Hematopoietic multipotent progenitor cell treated with erythropoietin and hydrocortisone succinate and interleukin-3 and kit ligand, for 17 days (in vitro differentiated cells): Measurements from ENCODE around the gene ZNF827.

ENCODE experiments used
- DNase-seq: peaks from one replicate; pipeline ENCODE4 v3.0.0-alpha.2; 2015; ENCODE audit warnings: low spot score

ZNF827 gene

DNA sequence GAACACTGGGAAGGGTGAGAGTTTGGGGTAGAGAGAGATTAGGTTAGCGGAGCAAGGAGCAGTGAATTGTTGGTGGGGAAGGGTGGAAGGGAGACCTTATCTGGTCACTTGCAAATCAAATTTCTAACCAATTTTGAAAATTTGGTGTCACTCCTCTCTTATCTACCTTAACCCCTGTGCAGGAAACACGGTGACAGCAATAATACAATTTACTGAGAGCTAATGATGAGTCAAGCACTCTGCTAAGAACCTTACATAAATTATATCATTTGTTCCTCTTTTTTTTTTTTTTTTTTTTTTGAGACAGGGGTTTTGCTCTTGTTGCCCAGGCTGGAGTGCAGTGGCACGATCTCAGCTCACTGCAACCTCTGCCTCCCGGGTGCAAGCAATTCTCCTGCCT, 142.3 kb downstream of the ZNF827 start:
- no peak for DNase-seq

- no peak for DNase-seq
Measured at GRCh38 chr4:145795521-145795920, 143.1 kb downstream of the ZNF827 start.

DNA sequence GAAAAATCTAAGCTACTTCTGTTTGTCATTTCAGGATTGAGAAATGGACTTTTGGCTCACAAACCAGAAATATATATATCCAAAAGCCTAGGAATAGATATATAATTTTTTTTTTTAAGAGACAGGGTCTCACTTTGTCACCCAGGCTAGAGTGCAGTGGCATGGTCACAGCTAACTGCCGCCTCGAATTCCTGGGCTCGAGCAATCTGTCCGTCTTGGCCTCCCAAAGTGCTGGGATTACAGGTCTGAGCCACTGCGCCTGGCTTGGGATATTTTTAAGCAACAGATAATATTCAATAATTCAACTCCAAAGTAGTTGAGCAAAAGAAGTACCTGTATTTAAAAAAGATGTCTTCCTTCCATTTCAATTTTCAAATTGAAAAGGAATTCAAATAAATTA, 146.2 kb downstream of the ZNF827 start:
- DNase-seq = no peak

DNA sequence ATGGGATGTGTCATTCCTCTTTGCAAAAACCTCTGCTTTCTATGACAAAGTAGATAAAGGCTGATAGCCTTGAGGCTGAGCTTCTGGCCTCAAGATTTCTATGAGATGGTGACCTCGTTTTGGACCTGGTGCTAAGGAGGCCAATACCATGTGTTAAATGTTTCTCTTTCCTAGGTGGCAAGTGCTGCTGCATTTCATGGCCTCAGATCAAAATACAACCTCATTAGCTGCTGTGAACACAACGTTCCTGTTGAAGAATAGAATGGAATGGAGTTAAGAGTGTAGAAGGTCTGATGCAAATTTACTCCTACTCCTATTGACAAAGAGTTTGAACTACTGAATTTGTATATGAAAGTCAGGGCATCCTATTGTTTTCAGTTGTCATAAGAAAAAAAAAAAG, 146.6 kb downstream of the ZNF827 start:
- no peak for DNase-seq

- no peak for DNase-seq
Measured at GRCh38 chr4:145788755-145789154, 149.9 kb downstream of the ZNF827 start.

- DNase-seq = no peak
Measured at GRCh38 chr4:145786830-145787229, 151.8 kb downstream of the ZNF827 start.

DNA sequence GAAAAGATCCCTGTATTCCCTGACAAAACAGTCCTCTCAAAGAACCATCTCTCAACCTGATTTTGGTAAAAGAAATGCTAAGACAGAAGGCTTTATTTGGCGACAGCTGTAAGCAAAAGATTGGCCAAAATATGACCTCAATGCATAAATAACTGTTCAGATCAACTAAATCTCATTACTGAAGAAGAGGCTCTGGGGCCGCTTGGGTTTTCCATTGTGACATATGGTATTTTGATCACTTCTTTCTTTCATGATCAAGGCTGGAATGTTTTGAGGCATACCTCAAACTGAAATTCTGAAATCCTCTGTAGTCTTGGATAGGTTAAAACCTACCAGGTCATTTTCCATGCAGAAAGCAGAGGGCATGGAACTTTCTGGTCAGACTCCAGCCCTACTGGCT, 152.4 kb downstream of the ZNF827 start:
- DNase-seq = no peak

DNA sequence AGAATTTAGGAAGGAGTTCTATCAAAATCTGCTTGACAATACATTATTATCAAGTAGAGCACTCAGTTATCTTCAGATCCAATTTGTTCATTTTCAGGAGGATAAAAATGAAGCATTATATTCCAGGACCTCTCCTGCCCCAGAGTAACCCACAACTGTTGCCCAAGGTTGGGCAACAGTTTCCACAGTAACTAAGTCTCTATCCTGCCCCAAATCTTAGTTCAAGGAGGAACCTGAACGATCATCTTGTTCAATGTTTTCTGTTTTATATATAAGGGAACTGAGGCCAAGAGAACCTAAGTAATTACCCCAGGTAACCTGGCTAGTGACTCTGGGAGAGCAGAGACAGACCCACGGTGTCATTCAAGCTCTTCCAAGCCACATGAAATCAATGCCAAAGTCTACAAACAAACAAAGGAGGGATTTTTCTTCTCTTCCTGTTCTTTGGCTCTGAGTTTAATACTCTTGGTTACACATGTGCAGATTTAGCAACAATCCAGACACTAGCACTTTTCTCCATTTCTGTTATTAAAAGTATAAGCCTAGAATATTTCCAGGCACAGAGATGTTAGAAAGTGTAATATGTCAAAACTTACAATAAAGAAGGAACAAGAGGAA, 153.1 kb downstream of the ZNF827 start:
- DNase-seq = no peak

- DNase-seq = no peak
Measured at GRCh38 chr4:145784036-145784435, 154.6 kb downstream of the ZNF827 start.

- no peak for DNase-seq
Measured at GRCh38 chr4:145782756-145783155, 155.9 kb downstream of the ZNF827 start.

DNA sequence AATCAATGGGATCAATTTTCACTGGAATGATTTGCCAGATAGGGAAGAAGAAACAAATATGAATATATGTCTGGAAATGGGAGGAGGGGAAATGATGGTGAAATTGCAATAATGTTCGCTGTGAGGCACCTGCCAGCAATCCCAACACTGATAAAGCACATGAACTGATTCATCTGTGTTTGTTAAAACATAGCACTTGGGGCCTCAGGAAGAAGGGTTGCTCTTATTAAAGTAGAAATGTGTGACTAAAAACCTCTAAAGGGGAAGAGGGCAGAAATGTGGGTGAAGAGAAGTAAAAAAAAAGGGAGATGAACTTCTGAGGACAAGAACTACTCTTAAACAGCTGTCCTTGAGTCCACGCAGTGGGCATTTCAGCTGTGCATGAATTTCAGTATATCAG, 157.3 kb downstream of the ZNF827 start:
- DNase-seq = no peak

GRCh38 chr4:145779319-145779801, 159.3 kb downstream of the ZNF827 start:
- no peak for DNase-seq

- DNase-seq = no peak
Measured at GRCh38 chr4:145776208-145776607, 162.4 kb downstream of the ZNF827 start.

GRCh38 chr4:145775406-145775805, 163.2 kb downstream of the ZNF827 start:
- DNase-seq = no peak

GRCh38 chr4:145774473-145774872, 164.2 kb downstream of the ZNF827 start:
- DNase-seq = no peak

DNA sequence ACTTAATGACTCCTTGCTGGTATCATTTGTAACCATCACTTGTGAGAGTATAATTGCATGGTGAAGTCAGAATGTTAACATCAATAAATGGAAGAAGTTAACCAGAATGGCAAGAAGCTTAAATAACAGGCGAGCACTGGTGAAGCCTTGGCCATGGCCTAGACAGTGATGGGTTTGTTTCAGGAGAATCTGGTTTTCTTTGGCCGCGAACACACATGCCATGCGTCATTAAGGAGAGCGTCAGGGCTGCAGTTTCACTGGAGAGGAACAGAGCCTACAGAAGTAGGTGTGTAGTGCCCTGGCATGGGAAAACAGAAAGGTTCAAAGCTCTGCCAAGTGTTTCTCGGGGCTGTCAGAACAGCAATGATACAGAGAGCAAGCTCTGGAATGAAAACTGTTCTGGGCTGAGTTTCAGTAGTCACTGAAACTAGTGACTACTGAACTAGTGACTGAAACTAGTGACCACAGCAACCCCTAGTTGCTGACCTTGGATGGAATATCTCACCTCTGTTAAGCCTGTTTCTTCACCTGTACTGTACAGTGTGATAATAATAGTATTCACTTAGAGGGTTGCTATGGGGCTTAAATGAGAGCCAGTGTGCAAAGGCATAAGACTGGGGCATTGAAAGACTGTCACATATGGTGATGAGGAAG, 164.9 kb downstream of the ZNF827 start:
- DNase-seq = no peak

- DNase-seq = no peak
Measured at GRCh38 chr4:145772347-145772746, 166.3 kb downstream of the ZNF827 start.

DNA sequence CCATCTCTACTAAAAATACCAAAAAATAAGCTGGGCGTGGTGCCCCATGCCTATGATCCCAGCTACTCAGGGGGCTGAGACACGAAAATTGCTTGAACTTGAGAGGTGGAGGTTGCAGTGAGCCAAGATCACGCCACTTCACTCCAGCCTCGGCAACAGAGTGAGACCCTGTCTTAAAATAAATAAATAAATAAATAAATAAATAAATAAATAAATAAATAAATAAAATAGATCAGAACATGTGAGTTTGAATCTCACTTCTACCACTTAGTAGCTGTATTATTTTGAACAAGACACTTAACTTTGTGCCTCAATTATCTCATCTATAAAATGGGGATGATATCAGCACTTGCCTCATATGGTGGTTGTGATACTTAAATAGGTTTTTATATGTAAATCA, 168.5 kb downstream of the ZNF827 start:
- no peak for DNase-seq

- no peak for DNase-seq
Measured at GRCh38 chr4:145769450-145770037, 169.1 kb downstream of the ZNF827 start.

DNA sequence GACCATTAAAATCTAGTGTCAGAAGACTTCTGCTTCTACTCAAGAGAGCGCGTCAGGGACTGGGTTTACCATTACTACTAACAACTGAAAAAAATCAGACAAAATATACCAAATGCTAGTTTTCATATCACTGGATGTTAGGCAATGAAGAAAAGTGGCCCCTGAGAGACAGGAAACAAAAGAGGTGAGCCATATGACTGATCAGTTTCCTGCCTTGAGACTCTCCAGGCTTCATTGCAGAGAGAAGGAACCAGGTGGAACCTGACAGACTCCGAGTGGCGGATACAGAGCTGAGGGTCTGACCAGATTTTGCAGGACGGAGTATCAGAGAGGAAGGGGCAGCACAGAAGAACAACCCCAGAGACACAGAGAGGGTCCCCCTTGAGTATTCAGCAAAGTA, 172.3 kb downstream of the ZNF827 start:
- DNase-seq = no peak

DNA sequence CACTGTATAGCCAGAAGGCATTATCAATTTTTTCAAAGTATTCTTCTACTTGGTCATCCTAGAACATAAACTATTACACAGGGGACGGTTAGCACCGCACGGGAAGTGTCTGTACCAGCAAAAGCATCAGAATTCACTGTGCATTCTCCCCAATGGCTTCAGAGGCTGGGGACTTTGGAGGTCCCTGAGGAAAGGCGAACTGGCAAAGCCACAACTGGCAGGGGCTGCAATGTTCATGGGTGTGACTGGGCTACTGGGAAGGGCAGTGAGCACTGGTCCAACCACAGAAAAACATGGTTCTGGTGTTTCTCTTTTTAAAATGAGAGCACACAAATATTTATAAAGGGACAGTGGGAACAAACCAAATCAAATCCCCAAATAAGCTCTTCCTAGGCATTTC, 175.2 kb downstream of the ZNF827 start:
- DNase-seq = no peak

GRCh38 chr4:145762719-145763118, 175.9 kb downstream of the ZNF827 start:
- DNase-seq = no peak
